ENCODE results near the gene TUT1. TPM values are rescaled to one million over a fixed set of nuclear protein-coding genes. Genes with fewer than 3 reads are reported as not detected.

TUT1 gene
- total and polyA plus RNA-seq, 9 donors = 5.9 to 27.3 (median 18.3) TPM

GRCh38 chr11:62614275-62614674, 23.0 kb upstream of the TUT1 start:
- Histone ChIP-seq H3K4me3 (no peak overlapping the region), H3K27ac (peak overlapping the region in 1 of 2 donors; percentile 98), H3K27me3 (no peaks in the 10 kb centered on the region), H3K36me3 (no peaks in the 10 kb centered on the region), H3K4me1 (ENCODE audit: insufficient read depth) (peaks cover 11% of the 10 kb centered on the region), H3K9me3 (no peaks in the 10 kb centered on the region)
- TF ChIP-seq POLR2A (IDR thresholded peaks at IDR 0.05) = no peak
- TF ChIP-seq, protein P1, sequence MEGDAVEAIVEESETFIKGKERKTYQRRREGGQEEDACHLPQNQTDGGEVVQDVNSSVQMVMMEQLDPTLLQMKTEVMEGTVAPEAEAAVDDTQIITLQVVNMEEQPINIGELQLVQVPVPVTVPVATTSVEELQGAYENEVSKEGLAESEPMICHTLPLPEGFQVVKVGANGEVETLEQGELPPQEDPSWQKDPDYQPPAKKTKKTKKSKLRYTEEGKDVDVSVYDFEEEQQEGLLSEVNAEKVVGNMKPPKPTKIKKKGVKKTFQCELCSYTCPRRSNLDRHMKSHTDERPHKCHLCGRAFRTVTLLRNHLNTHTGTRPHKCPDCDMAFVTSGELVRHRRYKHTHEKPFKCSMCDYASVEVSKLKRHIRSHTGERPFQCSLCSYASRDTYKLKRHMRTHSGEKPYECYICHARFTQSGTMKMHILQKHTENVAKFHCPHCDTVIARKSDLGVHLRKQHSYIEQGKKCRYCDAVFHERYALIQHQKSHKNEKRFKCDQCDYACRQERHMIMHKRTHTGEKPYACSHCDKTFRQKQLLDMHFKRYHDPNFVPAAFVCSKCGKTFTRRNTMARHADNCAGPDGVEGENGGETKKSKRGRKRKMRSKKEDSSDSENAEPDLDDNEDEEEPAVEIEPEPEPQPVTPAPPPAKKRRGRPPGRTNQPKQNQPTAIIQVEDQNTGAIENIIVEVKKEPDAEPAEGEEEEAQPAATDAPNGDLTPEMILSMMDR (IDR thresholded peaks at IDR 0.05) = no peak
- no peak for TF ChIP-seq EP300 (IDR thresholded peaks at IDR 0.05)
- intact Hi-C loops (cut with DNase I) = no loop called here
- DNase-seq = no peak
- WGBS, 3 donors = 64 to 76% (median 67%) methylated on average over 8 of the region's 8 CpGs

DNA sequence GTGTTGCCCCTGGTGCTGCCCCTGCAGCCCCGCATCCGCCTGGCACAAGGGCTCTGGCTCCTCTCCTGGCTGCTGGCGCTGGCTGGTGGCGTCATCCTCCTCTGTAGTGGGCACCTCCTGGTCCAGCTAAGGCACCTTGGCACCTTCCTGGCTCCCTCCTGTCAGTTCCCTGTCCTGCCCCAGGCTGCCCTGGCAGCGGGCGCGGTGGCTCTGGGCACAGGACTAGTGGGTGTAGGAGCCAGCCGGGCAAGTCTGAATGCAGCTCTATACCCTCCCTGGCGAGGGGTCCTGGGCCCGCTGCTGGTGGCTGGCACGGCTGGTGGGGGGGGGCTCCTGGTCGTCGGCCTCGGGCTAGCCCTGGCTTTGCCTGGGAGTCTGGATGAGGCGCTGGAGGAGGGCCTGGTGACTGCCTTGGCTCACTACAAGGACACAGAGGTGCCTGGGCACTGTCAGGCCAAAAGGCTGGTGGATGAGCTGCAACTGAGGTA, 22.0 kb upstream of the TUT1 start:
- 44 to 48% (median 45%) methylated on average over 7 to 15 of the region's 15 CpGs for WGBS, 3 donors
- no peaks in the 10 kb centered on the region for H3K36me3 ChIP-seq
- TF ChIP-seq EP300 (IDR thresholded peaks at IDR 0.05) (no peak), POLR2A (IDR thresholded peaks at IDR 0.05) (no peak)
- TF ChIP-seq, protein P1 (IDR thresholded peaks at IDR 0.05) = no peak
- no peaks in the 10 kb centered on the region for H3K27me3 ChIP-seq
- intact Hi-C loops (cut with DNase I) = no loop called here
- H3K4me3 ChIP-seq = peak overlapping the region; percentile 70
- no peaks in the 10 kb centered on the region for H3K9me3 ChIP-seq
- peaks cover 11% of the 10 kb centered on the region for H3K4me1 ChIP-seq (ENCODE audit: insufficient read depth)
- H3K27ac ChIP-seq = peak overlapping the region; percentile 91 to 98
- peak in 1 of 5 donors; percentile 55 for DNase-seq

DNA sequence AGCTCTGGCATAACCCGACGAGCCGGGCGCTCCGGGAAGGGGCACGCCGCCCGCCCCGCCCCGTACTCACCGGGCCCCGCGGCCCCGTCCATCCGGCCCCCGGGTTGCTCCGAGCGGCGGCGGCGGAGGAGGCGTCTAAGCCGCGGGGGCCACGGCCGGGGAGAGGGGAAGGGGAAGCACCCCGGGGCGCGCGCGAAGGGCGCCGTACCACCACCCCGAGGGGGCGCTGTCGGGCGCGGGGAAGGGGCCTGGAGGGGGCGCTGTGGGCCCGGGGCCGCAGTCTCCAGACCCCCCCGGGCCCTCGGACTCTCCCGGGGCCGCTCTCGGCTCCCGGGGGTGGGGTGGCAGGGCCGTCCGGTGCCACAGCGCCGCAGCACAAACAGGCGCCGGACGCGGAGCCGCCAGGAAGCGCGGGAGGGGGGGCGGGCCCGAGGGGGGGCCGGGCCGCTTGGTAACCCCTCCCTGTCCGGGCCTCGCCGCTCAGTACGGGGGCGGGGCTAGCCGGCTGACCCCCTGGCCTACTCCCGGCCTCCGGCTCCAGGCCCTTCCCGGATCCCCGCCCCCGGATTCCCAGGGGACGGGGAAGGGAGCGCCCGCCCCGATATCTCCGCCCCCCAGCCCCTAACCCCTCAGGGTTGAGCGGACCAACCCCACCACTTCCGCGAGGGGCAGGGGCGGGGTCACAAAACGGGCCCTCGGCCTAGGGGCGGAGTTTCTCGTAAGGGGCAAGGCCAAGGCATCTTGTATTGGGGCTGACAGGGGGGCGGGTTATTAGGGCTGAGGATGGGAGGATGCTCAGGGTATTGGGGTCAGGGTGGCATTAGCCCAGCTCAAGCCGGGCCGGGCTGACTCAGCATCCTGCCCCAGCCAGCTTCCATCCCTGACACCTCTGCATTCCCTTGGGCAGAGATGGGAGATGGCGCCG, 21.3 kb upstream of the TUT1 start, which contains the start of the genes EML3 and ROM1:
Gene EML3, minus strand, starts transcription at position 410 of the 925 bp plus-strand sequence. Its CDS starts 318 bp downstream, at position 92.
Gene ROM1, plus strand, starts transcription at position 892 of the 925 bp plus-strand sequence. Its CDS starts 25 bp downstream, at position 917.
- intact Hi-C loops (cut with DNase I) = no loop called here
- no peaks in the 10 kb centered on the region for H3K36me3 ChIP-seq

More for the DNA sequence above, 21.3 kb upstream of the TUT1 start, which contains the start of the genes EML3 and ROM1:
- Histone ChIP-seq H3K27me3 (no peaks in the 10 kb centered on the region), H3K4me1 (ENCODE audit: insufficient read depth) (peaks cover 11% of the 10 kb centered on the region), H3K27ac (peak within 1 kb of the TSS; percentile 91 to 98), H3K9me3 (no peaks in the 10 kb centered on the region), H3K4me3 (peak within 1 kb of the TSS; percentile 70)
- 2 to 3% (median 2%) methylated on average over 30 to 91 of the region's 91 CpGs for WGBS, 3 donors
- peak; percentile 92 to 96 (median 94) for DNase-seq
- TF ChIP-seq EP300 (IDR thresholded peaks at IDR 0.05) = peak; percentile 21
- no peak for TF ChIP-seq POLR2A (IDR thresholded peaks at IDR 0.05)
- TF ChIP-seq, protein P1 (IDR thresholded peaks at IDR 0.05) = peak; percentile 81 to 95 (median 92)
